NCI-H2196 (cell line): ENCODE data around the gene AUNIP.

Source experiments
- DNase-seq: peaks from one replicate; lab custom pipeline; 2025; ENCODE audit not compliant: unreplicated experiment; lab: John Stamatoyannopoulos, UW

AUNIP gene

GRCh38 chr1:25811384-25812082 is 47.7 kb downstream of the AUNIP start:
- DNase-seq = no peak

- DNase-seq = peak; percentile 72
Observed at GRCh38 chr1:25810341-25811299, 48.6 kb downstream of the AUNIP start.

GRCh38 chr1:25809929-25810328 is 49.3 kb downstream of the AUNIP start:
- no peak for DNase-seq

GRCh38 chr1:25809283-25809926 is 49.9 kb downstream of the AUNIP start:
- no peak for DNase-seq

GRCh38 chr1:25808481-25809244 is 50.6 kb downstream of the AUNIP start:
- DNase-seq = no peak

- no peak for DNase-seq
Observed at GRCh38 chr1:25807480-25808390, 51.5 kb downstream of the AUNIP start.

- DNase-seq = no peak
Observed at GRCh38 chr1:25806418-25806817, 52.8 kb downstream of the AUNIP start.

- no peak for DNase-seq
Observed at GRCh38 chr1:25805863-25806225, 53.4 kb downstream of the AUNIP start.

GRCh38 chr1:25804964-25805862 is 54.0 kb downstream of the AUNIP start:
- no peak for DNase-seq

- DNase-seq = no peak
Observed at GRCh38 chr1:25804244-25804963, 54.9 kb downstream of the AUNIP start.

- DNase-seq = no peak
Observed at GRCh38 chr1:25803368-25803767, 55.9 kb downstream of the AUNIP start.

- DNase-seq = no peak
Observed at GRCh38 chr1:25802915-25803314, 56.3 kb downstream of the AUNIP start.

- DNase-seq = no peak
Observed at GRCh38 chr1:25800703-25801377, 58.4 kb downstream of the AUNIP start.

- peak; percentile 45 for DNase-seq
Observed at GRCh38 chr1:25799935-25800702, 59.1 kb downstream of the AUNIP start, which contains the start of gene SELENON. Gene SELENON (plus strand): TSS chr1:25800193. CDS start chr1:25800231, 38 bp downstream.

- no peak for DNase-seq
Observed at GRCh38 chr1:25799352-25799934, 59.8 kb downstream of the AUNIP start.

- no peak for DNase-seq
Observed at GRCh38 chr1:25798666-25799351, 60.4 kb downstream of the AUNIP start.
